Measurements from ENCODE around the gene ADAMTS7.
"Not testable (repeated sequence)": the region's sequence is repeated elsewhere in the genome, so short reads cannot be mapped to it uniquely, and the experiment has no call there.

Gene ADAMTS7

GRCh38 chr15:78850941-78851755 is 39.9 kb upstream of the ADAMTS7 start:
- no peak overlapping the region for H3K4me3 ChIP-seq (ENCODE audit: low read depth, low read length)
- TF ChIP-seq, protein P1, sequence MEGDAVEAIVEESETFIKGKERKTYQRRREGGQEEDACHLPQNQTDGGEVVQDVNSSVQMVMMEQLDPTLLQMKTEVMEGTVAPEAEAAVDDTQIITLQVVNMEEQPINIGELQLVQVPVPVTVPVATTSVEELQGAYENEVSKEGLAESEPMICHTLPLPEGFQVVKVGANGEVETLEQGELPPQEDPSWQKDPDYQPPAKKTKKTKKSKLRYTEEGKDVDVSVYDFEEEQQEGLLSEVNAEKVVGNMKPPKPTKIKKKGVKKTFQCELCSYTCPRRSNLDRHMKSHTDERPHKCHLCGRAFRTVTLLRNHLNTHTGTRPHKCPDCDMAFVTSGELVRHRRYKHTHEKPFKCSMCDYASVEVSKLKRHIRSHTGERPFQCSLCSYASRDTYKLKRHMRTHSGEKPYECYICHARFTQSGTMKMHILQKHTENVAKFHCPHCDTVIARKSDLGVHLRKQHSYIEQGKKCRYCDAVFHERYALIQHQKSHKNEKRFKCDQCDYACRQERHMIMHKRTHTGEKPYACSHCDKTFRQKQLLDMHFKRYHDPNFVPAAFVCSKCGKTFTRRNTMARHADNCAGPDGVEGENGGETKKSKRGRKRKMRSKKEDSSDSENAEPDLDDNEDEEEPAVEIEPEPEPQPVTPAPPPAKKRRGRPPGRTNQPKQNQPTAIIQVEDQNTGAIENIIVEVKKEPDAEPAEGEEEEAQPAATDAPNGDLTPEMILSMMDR (IDR thresholded peaks at IDR 0.05; ENCODE audit: low read depth, low read length), result no peak

DNA sequence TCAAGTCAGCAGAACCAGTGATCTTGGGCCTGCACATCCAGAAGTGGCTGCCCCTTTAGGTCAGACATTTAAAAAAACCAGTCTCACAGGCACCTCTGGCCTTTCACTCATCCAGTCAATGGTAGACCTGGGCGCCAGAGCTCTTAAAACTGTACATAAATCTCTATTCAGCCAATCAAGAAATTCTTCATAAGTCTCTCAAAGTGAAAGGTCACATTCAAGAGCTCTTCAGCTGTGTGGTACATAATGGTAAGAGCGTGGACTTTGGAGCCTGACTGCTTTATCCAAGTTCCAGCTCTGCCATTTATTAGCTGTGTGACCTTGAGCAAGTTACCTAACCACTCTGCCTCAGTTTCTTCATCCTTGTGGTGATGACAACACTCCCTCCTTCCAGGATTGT is 39.1 kb upstream of the ADAMTS7 start:
- no peak overlapping the region for H3K4me3 ChIP-seq (ENCODE audit: low read depth, low read length)
- TF ChIP-seq, protein P1 (IDR thresholded peaks at IDR 0.05; ENCODE audit: low read depth, low read length), result no peak

DNA sequence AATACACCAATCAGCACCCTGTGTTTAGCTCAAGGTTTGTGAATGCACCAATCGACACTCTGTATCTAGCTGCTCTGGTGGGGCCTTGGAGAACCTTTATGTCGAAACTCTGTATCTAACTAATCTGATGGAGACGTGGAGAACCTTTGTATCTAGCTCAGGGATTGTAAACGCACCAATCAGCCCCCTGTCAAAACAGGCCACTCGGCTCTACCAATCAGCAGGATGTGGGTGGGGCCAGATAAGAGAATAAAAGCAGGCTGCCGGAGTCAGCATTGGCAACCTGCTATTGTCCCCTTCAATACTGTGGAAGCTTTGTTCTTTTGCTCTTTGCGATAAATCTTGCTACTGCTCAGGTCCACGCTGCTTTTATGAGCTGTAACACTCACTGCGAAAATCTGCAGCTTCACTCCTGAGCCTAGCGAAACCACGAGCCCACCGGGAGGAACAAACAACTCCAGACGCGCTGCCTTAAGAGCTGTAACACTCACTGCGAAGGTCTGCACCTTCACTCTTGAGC is 36.2 kb upstream of the ADAMTS7 start:
- H3K4me3 ChIP-seq (ENCODE audit: low read depth, low read length), result not testable (repeated sequence)

DNA sequence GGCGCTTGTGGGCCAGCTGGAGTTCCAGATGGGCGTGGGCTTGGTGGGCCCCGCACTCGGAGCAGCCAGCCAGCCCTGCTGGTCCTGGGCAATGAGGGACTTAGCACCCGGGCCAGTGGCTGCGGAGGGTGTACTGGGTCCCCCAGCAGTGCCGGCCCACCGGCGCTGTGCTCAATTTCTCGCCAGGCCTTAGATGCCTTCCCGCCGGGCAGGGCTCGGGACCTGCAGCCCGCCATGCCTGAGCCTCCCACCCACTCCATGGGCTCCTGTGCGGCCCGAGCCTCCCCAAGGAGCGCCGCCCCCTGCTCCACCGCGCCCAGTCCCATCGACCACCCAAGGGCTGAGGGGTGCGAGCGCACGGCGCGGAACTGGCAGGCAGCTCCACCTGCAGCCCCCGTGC is 35.6 kb upstream of the ADAMTS7 start:
- not testable (repeated sequence) for H3K4me3 ChIP-seq (ENCODE audit: low read depth, low read length)

DNA sequence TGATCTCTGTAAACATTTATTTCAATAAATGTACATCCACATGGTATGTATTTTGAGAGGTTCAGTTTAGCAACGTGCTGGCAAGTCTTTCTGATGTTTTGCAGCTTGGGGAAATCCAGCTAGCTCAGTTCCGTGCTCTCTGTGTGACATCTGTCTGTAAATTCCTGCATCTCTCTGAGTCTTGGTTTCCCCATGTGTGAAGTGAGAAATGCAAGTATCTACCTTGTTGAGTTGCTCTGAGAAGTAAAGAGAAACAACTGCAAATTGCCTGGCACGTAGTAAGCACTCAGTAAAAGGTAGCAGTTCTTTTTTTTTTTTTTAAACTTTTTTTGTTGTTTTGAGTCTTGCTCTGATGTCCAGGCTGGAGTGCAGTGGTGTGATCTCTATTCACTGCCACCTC is 31.3 kb upstream of the ADAMTS7 start:
- no peak overlapping the region for H3K4me3 ChIP-seq (ENCODE audit: low read depth, low read length)
- TF ChIP-seq, protein P1 (IDR thresholded peaks at IDR 0.05; ENCODE audit: low read depth, low read length), result no peak

GRCh38 chr15:78841891-78842290 is 30.6 kb upstream of the ADAMTS7 start:
- H3K4me3 ChIP-seq (ENCODE audit: low read depth, low read length), result no peak overlapping the region

DNA sequence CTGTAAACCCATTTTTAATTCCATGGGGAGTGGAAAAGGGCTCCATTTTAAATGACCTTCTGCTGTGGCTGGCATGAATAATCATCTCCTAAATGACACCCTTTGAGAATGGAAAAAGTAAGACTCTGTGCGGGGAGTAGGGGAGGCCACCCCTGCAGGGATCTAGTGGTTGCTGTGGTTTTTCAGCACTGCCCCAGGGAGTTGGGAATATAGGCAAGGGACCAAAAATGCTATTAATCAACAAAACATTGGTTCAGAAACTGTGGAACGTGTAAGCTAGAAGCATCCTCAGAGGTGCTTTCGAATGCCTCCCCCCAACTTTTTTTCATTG is 30.1 kb upstream of the ADAMTS7 start:
- TF ChIP-seq, protein P1 (IDR thresholded peaks at IDR 0.05; ENCODE audit: low read depth, low read length), result no peak
- H3K4me3 ChIP-seq (ENCODE audit: low read depth, low read length), result no peak overlapping the region

More at GRCh38 chr15:78841891-78842290, 30.6 kb upstream of the ADAMTS7 start:
- TF ChIP-seq, protein P1 (IDR thresholded peaks at IDR 0.05; ENCODE audit: low read depth, low read length), result no peak

DNA sequence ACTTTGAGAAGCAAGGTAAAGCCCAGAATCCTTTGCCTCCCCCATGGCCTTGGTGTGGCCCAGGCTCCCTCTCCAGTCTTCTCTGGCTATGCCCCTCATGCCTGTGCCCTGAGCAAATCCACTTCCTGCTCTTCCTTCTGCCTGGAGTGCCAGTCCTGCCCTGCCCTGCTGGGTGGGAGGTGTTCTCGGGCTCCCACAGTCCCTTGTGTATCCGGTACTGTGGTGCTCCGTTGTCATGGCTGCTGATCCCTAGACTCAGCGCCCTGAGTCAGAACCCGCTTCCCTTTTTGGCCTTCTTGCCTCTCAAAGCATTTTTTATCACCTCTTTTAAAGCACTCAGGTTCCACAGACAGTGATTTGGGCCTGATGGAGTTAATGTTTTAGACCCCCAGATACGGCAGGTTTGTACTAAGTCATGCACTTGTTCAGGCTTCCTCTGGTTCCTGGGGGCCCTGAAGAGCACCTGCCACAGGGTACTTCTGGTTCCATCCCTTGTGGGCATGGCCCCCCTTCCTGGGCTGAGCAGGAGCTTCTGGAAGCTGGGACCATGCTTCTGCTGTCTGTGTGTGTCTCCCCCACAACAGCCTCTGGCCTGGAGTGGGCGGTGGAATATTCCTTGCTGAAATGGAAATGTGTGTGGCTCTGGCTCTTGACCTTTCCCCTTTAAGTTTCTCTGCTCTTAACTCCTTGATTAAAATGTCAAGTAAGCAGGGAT is 29.6 kb upstream of the ADAMTS7 start:
- no peak overlapping the region for H3K4me3 ChIP-seq (ENCODE audit: low read depth, low read length)
- TF ChIP-seq, protein P1 (IDR thresholded peaks at IDR 0.05; ENCODE audit: low read depth, low read length), result no peak

- H3K4me3 ChIP-seq (ENCODE audit: low read depth, low read length), result not testable (repeated sequence)
Observed at GRCh38 chr15:78839151-78839550, 27.9 kb upstream of the ADAMTS7 start.
